B cell (primary cell): ENCODE measurements around the gene SMIM28.

Experiments used
- EZH2 ChIP-seq: IDR thresholded peaks from 2 replicates; pipeline ENCODE4 v1.6.1; 2012; ENCODE audit warnings: borderline replicate concordance, low read depth, mild to moderate bottlenecking, moderate library complexity, low read length; ENCODE audit not compliant: insufficient read depth, poor library complexity, severe bottlenecking
- TF ChIP-seq, protein P1 (sequence below): fragments of 200-600 bp; IDR thresholded peaks from one replicate; pipeline ENCODE4 v1.8.0; 2022; ENCODE audit warnings: antibody characterized with exemption, mild to moderate bottlenecking

GRCh38 chr6:138422861-138423260, 45.2 kb downstream of the SMIM28 start:
- TF ChIP-seq, protein P1, sequence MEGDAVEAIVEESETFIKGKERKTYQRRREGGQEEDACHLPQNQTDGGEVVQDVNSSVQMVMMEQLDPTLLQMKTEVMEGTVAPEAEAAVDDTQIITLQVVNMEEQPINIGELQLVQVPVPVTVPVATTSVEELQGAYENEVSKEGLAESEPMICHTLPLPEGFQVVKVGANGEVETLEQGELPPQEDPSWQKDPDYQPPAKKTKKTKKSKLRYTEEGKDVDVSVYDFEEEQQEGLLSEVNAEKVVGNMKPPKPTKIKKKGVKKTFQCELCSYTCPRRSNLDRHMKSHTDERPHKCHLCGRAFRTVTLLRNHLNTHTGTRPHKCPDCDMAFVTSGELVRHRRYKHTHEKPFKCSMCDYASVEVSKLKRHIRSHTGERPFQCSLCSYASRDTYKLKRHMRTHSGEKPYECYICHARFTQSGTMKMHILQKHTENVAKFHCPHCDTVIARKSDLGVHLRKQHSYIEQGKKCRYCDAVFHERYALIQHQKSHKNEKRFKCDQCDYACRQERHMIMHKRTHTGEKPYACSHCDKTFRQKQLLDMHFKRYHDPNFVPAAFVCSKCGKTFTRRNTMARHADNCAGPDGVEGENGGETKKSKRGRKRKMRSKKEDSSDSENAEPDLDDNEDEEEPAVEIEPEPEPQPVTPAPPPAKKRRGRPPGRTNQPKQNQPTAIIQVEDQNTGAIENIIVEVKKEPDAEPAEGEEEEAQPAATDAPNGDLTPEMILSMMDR, result no peak
- TF ChIP-seq EZH2, result no peak
